NK-92 (cell line): ENCODE results near the gene ASB2.
A peak's percentile ranks its signal among the peaks of the same experiment; 100 is the strongest.

Experiments
- DNase-seq: peaks from one replicate; lab custom pipeline; 2025; ENCODE audit not compliant: unreplicated experiment; lab: John Stamatoyannopoulos, UW

The ASB2 gene

DNA sequence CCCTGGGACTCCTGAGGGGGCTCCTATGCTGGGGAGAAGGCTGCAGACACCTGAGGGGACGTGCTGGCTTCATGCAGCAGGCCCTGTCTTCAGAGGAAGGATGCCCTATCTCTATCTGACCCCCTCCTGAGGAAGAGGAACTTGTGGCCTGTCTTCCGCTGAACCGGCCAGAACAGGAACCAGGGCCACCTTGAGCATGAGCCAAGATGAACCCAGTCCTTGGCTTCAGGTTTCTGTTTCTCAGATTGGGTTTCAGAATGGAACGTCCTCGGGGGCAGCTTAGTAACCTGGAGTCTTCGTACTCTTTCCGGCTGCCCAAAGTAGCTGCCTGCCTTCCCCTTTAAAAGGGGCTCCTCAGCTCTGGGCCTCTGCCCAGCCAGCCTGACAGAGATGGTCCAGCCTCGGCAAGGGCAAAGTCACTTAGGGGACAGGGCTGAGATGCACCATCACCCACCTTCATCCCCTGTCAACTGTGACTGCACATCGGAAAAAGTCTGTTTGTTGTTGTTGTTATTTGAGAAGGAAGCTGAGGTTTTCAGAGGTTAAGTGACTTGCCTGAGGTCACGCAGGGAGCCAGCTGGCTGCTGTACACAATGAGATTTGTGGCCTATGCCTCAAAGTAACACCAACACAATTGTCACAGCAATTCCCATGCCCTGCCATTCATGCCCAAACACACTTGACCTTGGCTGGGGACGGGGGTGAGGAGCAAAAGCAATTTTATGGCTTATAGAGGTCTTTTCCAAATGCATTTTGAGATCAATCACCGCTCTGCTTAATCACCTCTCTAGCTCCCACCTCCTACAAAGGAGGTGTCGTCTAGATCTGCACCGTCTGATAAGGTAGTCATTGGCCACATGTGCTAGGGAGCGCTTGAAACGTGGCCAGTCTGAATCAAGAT, 13.4 kb downstream of the ASB2 start:
- no peak for DNase-seq

DNA sequence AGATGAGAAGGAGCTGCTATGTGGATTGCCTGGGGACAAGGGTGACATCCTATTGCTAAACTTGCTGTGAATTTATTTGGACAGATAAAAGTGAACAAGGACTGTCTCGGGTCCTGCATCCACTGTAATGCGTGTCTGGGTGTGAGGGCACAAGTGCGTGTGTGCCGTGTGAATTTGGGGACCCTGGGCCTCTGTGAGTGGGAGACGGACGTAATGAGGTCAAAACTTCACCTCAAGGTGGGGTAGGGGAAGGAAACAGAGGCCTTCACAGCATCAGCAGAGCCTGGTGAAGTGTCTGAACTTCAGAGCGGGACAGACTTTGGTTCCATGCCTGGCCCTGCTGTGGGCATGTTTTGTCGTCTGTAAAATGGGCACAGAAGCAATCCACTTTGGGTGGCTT, 14.8 kb downstream of the ASB2 start:
- DNase-seq: no peak

DNA sequence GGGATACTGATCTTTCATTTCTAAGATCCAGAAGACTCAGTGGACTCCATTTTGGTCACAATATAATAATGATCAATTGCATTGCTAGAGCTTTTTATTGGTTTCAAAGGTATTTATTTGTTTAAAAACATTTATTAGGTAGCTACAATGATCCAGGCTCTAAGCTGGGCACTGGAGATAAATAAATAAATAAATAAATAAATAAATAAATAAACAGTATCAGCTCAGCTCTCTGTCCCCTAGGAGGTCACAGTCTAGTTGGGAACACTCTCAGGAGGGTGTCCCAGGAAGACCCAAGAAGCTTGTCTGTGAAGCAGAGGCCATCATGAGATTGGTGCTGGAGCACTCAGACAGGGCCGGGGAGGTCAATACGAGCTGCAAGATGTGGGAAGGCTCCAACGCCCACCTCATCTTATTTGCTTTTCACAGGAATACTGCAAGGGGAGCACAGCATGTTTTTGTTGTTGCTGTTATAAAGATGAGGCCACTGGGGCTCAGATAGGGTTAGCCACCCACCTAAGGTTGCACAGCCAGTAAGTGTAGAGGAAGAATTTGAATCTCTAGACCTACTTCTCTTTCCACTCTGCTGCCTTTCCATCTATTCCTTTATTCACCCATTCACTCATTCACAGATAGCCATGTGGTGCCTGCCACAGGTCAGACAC, 15.5 kb downstream of the ASB2 start:
- no peak for DNase-seq

DNA sequence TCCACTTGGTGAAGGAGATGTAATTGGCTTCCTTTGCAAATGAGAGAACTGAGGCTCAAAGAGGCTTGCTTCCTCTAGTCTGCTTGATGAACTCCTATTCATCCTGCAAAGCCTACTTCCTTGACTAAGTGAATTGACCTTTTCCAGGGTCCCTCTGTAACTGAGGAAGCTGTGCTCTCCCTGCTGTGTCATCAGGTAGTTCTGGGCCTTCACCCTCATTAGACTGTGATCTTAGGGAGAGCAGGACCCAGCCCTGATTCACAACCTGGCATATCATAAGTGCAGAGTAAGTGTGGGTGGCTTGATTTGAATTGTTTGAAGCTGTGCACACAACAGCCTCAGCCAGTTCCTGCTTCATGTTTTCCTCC, 16.3 kb downstream of the ASB2 start:
- no peak for DNase-seq

DNA sequence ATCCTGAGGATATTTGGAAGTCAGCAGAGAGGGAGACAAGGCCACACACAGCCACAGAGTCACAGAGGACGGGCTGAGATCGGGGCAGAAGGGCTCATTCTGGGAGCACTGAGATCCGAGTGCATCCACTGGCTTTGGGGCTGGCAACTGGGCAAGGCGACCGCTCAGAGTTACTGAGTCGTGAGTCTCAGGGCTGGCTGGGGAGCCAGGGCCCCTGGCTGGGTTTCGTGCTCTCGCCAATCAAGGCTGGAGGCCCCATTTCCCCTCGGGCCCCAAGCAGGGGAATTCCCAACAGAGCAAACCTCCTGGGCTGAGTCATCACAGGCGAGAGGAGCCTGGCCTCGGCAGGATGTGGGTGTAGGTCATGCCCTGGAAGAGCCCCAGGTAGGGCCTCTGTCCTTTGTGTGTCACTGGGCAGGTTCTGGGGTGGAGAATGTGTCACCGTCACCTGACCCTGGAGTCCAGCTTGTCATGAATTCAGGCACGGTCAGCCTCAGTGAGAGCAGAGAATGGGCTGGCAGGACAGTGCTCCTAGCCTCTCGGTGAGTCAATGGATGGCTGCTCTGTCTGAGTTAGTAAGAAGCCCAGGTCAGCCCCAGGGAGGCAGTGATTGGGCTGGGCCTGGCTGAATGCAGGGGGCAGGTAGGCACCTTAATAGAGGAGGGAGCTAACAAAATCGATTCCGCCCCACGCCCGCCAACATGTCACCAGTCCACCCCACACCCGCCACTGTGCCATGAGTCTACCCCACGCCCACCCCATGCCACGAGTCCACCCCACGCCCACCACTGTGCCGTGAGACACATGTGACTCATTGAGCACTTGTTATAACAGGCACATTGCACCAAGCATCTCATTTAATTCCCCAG, 16.9 kb downstream of the ASB2 start:
- peak; percentile 31 for DNase-seq

DNA sequence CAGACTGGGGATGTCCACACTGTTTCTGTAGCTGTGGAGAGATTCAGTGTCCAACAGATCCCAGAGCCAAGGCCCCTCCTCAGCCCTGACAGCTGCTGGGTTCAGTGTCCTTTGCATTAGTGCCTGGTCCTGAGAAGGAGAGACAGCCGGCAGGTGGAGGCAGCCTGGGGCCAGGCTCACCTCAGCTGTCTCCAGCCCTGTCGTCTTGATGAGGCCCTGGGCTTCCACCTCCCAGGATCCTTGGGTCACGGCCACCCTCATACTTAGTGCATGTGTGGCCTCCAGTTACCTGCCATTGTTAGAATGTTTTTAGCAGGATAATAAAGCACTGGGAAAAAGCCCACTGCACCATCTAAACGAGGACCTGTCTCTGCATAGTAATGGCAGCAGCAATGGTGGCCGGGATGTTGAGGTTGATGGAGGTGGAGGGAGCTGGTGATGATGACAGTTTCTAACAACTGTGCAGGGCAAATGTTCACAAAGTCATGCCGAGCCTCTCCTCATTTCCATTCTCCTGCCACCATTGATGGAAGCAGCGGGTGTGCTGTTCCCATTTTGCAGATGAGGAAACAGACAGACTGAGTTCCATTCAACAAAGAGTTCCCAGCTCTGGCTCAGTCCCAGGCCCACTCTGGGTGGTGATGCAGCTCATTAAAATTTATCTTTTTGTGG, 17.7 kb downstream of the ASB2 start:
- DNase-seq: no peak

DNA sequence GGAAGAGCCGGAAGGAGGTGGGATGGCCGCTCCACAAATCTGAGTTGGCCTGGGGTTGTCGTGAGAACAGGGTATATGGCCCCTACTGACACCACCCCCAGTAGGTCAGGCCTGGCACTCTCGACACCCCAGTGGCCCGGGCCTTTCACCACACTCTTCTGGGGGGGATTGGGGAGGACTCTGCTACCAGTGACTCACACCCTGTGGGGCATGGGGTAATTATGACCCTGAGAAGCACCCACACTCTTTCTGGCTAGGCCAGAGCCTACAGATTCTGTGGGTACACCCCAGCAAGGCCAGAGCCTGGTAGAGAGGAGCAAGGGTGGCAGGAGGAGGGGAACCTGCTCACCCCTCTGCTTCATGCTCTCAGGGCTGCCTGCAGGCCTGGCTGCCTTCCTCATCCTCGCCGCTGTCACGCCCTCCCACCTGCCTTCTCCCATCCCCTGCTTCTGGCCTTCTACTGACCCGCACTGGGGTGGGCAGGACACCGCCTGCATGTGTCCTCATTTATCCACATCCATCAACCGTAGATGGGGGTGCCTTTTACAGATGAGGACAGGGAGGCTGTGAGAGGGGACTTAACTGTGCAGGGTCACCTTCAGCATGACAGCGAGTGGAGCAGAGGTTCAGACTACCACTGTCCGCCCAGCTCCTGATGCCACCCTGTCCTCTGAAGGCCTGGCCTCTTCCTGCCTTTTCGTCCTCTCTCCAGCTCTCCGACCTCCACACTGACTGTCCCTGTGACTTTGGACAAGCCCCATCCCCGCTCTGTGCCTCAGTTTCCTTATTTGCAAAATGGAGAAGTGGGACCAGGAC, 18.4 kb downstream of the ASB2 start:
- DNase-seq: no peak

DNA sequence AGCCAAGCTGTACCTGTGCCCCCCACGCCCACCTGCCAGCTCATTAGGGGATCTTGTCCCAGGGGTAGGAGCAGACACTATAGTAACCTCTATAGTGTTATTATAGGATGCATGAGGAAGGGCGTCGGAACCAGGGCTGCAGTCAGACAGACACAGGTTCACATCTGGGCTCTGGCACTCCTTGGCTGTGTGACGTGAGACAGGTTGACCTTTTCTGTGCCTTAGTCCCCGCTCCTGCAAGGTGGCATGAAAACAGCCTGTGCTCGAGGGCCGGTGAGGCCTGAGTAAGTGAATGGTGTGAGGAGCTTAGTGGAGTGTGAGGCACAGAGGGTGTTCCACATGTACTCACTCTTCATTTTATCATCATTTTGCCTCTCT, 19.0 kb downstream of the ASB2 start:
- no peak for DNase-seq

DNA sequence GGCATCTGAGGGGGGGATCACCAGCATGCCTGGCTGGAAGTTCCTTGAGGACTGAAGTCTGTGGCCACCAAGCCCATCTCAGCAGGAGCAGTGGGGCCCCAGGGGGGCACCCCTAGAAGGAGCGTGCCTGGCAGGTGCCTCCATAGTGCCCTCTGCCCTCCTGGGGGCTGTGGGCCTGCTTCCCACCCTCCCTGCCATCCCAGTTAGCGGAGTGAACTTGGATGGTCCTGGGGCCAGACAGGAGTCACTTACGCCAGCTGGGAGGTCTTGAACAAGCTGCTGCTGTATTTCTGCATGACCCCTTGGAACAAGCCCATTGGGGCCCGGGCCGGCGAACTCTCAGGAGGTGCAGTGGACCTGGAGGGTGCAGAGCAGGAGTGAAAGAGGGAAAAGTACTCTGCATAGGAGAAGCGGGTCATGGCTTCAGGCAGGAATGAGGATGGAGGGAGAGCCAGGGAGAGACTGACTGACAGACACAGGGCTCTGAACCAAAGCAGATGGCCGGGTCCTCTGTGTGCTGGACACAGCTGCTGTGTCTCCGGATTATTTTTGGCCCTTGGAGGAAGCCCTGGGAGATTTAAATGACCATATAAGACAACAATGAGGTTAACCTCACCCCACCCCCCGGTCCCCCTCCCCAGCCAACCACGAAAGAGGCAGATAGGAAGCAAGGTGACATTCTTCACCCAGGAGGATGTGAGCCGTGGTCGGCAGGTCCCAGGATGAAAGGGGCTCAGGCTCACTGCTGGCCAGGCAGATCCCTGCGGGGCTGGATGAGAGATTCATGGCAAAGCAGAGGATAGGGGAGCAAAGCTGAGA, 19.6 kb downstream of the ASB2 start:
- no peak for DNase-seq

DNA sequence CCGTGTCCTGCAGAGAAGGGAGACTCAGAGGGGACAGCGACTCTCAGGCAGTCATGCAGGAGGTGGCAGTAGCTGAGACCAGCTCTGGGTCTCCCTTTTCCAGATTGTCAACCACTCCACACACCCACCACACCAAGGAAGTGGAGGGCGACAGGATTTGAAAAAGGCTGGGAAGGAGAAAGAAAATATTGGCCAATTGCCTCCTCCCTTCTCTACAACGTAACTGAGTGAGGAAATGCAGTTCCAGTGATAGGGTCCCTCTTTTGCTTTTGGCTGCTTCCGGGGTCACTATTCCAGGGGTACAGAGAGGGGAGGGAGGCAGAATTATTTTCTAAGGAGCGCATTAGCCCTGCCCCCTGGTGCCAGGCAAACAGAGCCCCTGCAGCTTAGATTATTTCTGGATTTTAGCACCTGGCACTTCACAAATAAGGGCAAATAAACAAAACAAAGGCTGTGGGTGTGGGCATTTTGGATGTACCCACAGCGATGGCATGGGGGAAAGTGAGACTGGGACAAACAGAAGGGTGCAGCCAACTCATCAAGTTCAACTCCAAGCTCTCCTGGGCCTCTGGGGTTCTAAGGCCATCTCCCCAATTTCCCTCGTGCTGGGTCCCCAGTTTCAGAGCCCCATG, 20.4 kb downstream of the ASB2 start:
- DNase-seq: no peak

DNA sequence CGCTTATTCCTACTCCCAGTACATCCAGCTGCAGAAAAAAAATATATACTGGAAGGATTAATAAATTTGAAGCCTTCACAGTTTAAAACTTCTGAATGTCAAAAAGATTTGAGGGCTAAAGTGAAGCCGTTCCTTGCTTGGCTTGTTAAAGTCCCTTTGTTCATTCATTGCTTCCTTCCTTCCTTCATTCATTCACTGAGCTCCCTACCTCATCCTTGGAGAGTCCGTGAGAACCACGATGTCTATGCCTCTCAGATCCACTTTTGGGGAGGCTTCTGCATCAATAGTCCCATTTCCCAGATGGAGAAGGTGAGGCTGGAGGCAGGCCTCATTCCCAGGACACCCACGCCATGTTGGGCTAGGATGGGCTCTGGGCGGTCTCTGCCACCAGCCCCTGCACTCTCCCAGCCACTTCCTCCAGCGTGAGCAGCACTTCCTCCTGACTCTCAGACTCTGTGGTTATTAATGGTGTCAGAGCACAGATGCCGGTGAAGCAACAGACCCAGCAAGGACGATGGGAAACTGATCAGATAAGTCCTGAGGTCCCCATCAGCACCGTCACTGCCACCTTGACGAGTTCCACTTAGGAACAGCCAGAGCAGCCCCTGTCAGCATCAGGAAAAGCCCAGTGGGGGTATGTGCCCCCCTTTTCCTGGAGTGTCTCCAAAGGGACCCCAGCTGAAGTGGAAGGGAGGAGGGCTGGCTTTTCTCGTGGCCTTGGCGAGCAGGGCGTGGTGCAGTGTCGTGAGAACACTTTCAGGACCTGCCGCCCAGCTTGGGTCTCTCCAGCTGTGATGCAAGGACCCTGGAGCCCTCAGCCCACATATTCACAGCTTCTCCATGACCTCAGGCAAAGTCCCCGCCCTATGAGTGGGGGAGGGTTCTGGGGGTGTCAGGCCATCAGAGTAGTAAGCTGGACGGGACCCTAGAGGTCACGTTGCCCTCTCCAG, 21.2 kb downstream of the ASB2 start:
- no peak for DNase-seq

DNA sequence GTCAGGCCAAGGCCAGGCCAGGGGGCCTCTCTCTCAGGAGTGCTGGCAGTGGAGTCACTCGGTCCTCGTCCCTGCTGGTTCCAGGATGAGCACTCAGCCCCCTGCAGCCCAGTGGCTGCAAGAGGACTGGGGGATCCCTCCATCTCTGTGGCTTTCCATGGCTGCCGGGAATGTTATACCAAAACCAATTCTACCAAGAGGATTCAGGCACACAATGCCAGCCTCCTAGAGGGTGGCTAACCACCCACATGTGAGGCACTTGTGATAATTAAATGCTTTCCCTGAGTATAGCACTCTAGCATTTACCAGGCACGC, 21.9 kb downstream of the ASB2 start:
- DNase-seq: no peak

DNA sequence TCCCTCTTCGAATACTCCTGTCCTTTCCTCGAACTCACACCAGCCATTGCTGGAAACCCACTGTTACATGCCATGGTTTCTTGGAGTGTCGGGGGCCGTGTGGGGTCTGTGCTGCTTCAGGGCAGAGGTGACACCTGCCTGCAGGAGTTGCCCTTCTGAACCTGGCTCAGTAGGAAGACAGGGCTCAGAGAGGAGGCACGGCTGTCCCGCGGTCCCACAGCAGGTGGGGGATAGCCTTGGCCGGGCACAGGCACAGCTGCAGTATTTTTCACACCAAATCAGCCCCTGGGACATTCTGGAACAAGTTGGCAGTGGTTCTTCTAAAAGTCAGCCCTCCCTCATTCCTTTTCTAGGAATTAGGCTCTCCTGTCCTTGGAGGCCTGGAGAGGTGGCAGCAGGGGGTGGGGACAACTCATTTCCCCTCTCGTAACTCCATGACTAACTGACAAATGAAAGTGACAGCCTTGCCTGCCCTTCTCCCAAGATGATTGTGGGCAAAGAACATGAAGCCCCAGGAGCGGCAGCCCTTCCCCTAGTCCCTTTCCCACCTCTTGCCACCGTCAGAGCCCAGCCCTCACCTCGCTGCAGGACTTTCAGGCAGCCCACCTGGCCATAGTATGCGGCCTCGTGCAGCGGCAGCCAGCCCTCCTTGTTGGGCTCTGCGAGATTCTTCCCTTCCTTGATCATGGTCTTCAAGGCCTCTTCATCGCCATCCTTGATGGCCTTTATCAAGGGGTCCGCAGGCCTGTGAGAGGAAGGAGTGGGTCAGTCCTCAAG, 22.4 kb downstream of the ASB2 start:
- DNase-seq: no peak

DNA sequence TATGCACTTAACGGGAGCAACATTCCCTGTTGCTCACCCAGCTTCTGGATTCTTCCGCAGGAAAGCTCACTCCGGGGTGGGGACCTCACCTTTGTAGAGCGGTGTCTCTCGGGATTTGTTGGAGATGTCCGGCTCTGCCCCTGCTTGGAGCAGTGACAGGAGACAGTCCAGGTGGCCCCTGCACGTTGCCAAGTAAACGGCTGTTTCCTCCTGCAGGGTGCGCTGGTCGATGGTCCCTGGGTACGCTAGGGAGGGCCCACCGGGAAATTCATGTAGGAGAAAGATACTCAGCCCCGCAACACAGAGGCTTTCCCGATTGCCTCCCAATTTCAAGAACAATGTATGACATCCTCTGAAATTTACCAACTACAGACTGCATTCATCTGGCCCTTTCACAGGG, 23.1 kb downstream of the ASB2 start:
- no peak for DNase-seq

DNA sequence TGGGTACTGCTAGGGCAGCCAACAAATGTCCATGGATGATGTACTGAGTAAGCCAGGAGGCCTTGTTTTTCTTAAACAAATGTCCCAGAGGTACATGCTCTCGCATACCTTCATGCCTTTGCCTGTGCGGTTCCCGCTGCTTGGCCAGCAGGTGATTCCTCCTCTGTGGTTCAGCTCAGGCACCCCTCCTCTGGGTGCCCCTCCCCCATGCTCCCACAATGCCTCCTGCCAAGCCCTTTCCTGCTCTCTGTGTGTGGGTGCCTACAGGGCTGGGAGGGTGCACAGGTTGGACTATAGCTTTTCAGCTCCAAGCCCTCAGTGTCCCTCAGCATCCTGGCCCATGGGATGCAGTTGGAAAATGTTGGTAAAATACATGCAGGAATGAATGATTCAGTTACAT, 23.5 kb downstream of the ASB2 start:
- DNase-seq: no peak

DNA sequence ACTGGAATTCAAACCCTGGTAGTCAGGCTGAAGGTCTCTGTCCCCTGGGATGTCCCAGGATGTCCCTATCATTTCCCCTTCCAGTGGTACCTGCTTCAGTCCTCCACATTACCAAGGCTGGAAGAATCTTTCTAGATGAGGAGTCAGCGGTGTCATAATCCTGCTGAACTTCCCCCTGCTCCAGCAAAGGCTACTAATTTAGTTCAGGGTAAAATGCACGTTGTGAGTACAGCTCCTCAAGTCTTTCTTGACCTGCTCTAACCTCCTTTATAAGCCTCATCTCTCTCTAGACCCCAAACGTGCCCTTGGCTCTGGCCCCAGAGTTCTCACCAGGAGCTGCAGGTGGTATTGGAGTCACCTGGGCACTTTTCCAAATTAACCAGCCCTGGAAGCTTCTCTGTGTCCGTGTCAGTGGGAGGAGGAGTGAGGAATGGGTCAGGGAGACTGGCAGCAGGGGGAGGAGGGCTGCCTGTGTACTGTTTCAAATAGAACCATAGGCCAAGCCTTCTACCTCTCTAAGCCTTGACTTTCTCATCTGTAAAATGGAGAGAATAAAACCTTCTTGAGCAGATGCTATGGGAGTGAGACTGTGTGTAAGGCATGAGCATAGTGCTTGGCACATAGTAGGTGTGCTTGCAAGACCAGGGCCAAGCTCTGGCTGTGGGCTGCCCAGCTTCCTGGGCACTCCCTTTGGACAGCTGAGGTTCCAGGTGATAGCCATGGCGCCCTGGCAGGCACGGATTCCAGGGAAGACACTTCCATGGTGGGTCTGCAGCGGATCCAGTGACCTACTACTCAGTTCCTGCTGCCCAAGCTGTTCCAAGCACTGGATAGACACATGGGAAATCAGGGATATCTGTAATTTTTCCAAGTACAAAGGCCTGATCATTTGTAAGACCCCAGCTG, 24.5 kb downstream of the ASB2 start:
- DNase-seq: no peak
